Lung (tissue), 12 donors: ENCODE results near the gene DNAJC5G. TPM values are rescaled to one million over a fixed set of nuclear protein-coding genes. Genes with fewer than 3 reads are reported as not detected.

ENCODE experiments used
- ATAC-seq: fragments of 200-7000 bp; cut with Tn5 transposase; one replicate; pipeline ENCODE4 v1.9.1; 2020; ENCODE audit warnings: moderate number of reproducible peaks; ENCODE audit not compliant: insufficient read depth, low FRiP score
- DNase-seq, 3 donors: peaks; one replicate each; pipeline ENCODE4 v3.0.0-alpha.2; 2013 to 2017
- H3K27ac ChIP-seq, 2 donors: one replicate each; pipeline ENCODE4 v1.5.1; 2013; ENCODE audit warnings: mild to moderate bottlenecking in 2 of 2, moderate library complexity in 2 of 2, control low read depth in 1 of 2, inconsistent platforms in 1 of 2, low read depth in 1 of 2, low read length in 1 of 2
- H3K27me3 ChIP-seq, 3 donors: one replicate each; pipeline ENCODE4 v1.5.1; 2013; ENCODE audit warnings: low read length in 2 of 3; ENCODE audit not compliant: control insufficient read depth in 3 of 3, insufficient read depth in 3 of 3
- H3K36me3 ChIP-seq, 4 donors: one replicate each; pipeline ENCODE4 v1.5.1; 2013; ENCODE audit warnings: low read length in 4 of 4, mild to moderate bottlenecking in 1 of 4, moderate library complexity in 1 of 4; ENCODE audit not compliant: control insufficient read depth in 4 of 4, insufficient read depth in 4 of 4
- H3K4me1 ChIP-seq, 5 donors: one replicate each; pipeline ENCODE4 v1.5.1; 2013; ENCODE audit warnings: low read length in 5 of 5, mild to moderate bottlenecking in 2 of 5, moderate library complexity in 1 of 5; ENCODE audit not compliant: control insufficient read depth in 5 of 5, insufficient read depth in 5 of 5
- H3K4me3 ChIP-seq: one replicate; pipeline ENCODE4 v1.5.1; 2013; ENCODE audit warnings: mild to moderate bottlenecking, control low read depth, moderate library complexity
- H3K9ac ChIP-seq, 2 donors: one replicate each; pipeline ENCODE4 v1.5.1; 2013; ENCODE audit warnings: low read length in 2 of 2, control low read depth in 1 of 2; ENCODE audit not compliant: insufficient read depth in 1 of 2
- H3K9me3 ChIP-seq, 4 donors: one replicate each; pipeline ENCODE4 v1.5.1; 2013; ENCODE audit warnings: low read length in 3 of 4, mild to moderate bottlenecking in 1 of 4, moderate library complexity in 1 of 4; ENCODE audit not compliant: control insufficient read depth in 4 of 4, insufficient read depth in 3 of 4
- WGBS, 2 donors: extraction: QIAGEN DNeasy Blood & Tissue Kit; methylation state at CpG; one replicate each; pipeline ENCODE4 v1.1.7; 2013; 5-methylcytosine and 5-hydroxymethylcytosine counted together
- polyA plus RNA-seq, 2 donors: library from polyadenylated mRNA; stranded (reverse); fragments of 200-250 nt; gene quantifications; one replicate each; pipeline ENCODE4 v1.2.1, GENCODE V29; 2013
- total RNA-seq, 2 donors: library from RNA; depleted of rRNA in 1 of 2; stranded (reverse); fragments of >200 nt in 1 of 2; gene quantifications; one replicate each; pipeline ENCODE4 v1.2.1, GENCODE V29; 2014 to 2021
- TF ChIP-seq, protein P1 (sequence below): IDR thresholded peaks from 2 replicates; pipeline ENCODE4 v1.5.1; 2012; ENCODE audit warnings: mild to moderate bottlenecking; ENCODE audit errors: control extremely low read depth, extremely low read depth
- donor health status: control.
- donor health status: control.
- donor health status: Bipolar disorder and iron deficiency.
- donor health status: healthy.
- donor health status: DM: yes; HTN: yes; CAD: no.

DNAJC5G gene
- total and polyA plus RNA-seq, 4 donors: not detected

DNA sequence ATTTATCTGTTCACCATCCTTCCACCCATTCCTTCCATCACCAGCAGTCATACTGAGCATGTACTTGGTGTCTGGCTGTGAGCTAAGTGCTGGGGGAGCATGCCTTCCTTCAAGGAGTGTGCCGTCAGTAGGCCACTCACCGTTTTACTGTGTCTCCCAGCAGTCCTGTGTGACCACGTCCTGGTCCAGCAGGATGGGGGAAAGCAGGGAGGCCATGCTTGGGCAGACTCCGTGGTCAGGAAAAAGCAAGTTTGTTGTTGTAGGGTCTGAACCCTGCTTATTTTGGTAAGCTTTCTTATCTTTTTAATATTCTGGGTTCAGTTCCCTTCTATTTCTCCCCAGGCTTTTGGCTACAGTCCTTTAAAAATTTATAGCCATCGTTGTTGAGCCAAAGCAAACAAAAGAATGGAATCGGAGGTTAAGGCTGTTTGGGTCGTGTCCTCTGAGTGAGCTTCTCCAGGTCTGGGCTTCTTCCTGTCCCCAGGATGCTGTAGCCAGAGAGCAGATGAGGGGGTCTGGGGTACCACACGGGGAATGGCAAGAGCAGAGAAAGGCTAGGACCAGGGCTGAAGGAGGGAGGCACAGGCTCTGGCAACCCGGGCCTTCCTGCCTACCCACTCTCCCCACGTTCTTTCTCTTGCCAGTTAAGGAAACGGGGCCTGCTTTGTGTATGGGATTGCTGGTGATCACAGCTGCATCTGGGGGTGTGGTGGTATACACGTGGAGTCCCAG, 25.9 kb upstream of the DNAJC5G start:
- peaks cover 0 to 5% (median 1%) of the 10 kb centered on the region in 3 donors for H3K27me3 ChIP-seq
- no peak overlapping the region for H3K9ac ChIP-seq
- peaks cover 0 to under 1% (median 0%) of the 10 kb centered on the region in 4 donors for H3K36me3 ChIP-seq
- TF ChIP-seq, protein P1, sequence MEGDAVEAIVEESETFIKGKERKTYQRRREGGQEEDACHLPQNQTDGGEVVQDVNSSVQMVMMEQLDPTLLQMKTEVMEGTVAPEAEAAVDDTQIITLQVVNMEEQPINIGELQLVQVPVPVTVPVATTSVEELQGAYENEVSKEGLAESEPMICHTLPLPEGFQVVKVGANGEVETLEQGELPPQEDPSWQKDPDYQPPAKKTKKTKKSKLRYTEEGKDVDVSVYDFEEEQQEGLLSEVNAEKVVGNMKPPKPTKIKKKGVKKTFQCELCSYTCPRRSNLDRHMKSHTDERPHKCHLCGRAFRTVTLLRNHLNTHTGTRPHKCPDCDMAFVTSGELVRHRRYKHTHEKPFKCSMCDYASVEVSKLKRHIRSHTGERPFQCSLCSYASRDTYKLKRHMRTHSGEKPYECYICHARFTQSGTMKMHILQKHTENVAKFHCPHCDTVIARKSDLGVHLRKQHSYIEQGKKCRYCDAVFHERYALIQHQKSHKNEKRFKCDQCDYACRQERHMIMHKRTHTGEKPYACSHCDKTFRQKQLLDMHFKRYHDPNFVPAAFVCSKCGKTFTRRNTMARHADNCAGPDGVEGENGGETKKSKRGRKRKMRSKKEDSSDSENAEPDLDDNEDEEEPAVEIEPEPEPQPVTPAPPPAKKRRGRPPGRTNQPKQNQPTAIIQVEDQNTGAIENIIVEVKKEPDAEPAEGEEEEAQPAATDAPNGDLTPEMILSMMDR: no peak
- H3K4me3 ChIP-seq: no peak overlapping the region
- no peaks in the 10 kb centered on the region for H3K9me3 ChIP-seq
- no peak overlapping the region for H3K27ac ChIP-seq
- H3K4me1 ChIP-seq: no peaks in the 10 kb centered on the region
- ATAC-seq: no peak
- no peak for DNase-seq
- WGBS, 2 donors: 66 to 73% methylated on average over 12 of the region's 12 CpGs

DNA sequence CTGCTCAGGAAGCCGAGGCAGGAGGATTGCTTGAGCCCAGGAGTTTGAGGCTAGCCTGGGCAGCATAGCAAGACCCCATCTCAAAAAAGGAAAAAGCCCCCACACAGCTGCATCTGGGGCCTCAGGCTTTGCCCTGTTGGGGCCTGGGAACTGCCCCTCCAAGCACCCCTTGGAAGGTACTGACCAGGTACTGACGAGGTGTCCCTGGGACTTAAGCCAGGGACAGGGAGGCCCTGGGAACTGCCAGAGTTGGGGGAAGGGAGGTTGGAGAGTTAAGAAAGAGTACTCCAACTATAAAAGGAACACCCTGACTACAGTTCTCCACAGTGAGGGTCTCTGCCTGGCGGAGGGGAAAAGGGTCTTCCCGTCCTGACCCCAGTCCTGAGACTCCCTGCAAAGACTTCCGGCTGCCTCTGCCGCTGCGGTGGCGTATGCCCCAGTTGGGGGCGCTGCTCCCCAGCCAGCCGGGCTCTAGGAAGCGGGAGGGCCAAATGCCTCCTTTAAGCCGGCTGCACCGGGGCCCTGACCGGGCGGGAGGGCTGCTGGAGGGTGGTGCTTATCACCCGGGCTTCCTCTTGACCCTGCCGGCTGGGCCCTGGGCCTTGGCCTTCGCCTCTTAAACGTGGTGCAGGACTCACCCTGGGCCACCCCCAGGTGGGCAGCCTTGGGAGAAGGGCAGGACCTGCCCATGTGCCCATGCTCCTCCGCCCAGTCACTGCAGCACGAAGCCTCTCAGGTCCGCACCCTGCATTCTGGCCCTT, 25.2 kb upstream of the DNAJC5G start:
- Histone ChIP-seq H3K4me3 (no peak overlapping the region), H3K27ac (no peak overlapping the region), H3K36me3 (no peaks in the 10 kb centered on the region), H3K4me1 (no peaks in the 10 kb centered on the region), H3K9me3 (no peaks in the 10 kb centered on the region), H3K9ac (no peak overlapping the region), H3K27me3 (peaks cover 0 to 5% (median 5%) of the 10 kb centered on the region in 3 donors)
- DNase-seq: peak; percentile 21 to 62 (median 40)
- WGBS, 2 donors: 20 to 23% methylated on average over 21 to 22 of the region's 22 CpGs
- TF ChIP-seq, protein P1: no peak
- ATAC-seq: no peak

DNA sequence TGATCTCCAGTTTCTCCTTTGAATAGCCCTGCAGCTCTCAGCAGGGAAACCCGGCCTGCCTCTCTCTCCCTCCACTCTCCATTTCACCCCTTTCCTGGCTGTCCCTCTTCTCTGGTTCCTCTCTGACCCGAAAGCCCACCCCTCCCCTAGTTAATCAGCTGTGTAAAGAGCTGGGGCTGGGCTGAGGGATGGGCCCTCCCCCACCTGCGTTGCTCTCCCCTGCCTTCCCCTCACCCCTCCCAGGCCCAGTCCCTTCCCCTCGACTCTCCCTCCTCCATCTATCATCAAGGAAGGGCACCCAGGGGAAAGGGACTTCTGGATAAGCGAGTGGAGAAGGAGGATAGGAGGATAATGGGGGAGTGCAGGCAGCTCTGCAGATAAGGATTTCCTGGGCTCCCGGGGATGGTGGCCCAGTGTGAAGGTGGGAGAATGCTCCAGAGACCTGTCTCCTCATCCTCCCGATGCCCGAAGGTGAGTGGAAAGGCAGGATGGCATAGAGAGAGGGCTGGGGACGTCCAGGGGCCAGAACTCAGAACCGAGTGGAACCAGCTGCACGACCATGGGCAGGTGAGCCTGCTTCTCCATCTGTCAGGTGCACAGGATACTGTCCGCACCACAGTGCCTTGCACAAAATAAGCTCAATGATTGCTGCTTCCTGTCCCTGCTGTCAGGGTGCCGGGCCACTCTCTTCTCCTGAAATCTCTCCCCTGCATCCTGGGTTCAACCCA, 24.4 kb upstream of the DNAJC5G start:
- Histone ChIP-seq H3K27me3 (peaks cover 0 to 12% (median 5%) of the 10 kb centered on the region in 3 donors), H3K4me1 (no peaks in the 10 kb centered on the region), H3K9me3 (no peaks in the 10 kb centered on the region), H3K27ac (no peak overlapping the region), H3K9ac (no peak overlapping the region), H3K4me3 (no peak overlapping the region), H3K36me3 (no peaks in the 10 kb centered on the region)
- ATAC-seq: no peak
- DNase-seq: no peak
- 61 to 65% methylated on average over 13 of the region's 13 CpGs for WGBS, 2 donors
- TF ChIP-seq, protein P1: no peak
